GM18511 (cell line): ENCODE data around the gene FAM193A.

Experiments
- ATAC-seq: cut with Tn5 transposase; IDR thresholded peaks from one replicate; pipeline ENCODE4 v1.9.1; 2021; ENCODE audit warnings: mild to moderate bottlenecking, moderate library complexity; ENCODE audit not compliant: unreplicated experiment

The FAM193A gene

DNA sequence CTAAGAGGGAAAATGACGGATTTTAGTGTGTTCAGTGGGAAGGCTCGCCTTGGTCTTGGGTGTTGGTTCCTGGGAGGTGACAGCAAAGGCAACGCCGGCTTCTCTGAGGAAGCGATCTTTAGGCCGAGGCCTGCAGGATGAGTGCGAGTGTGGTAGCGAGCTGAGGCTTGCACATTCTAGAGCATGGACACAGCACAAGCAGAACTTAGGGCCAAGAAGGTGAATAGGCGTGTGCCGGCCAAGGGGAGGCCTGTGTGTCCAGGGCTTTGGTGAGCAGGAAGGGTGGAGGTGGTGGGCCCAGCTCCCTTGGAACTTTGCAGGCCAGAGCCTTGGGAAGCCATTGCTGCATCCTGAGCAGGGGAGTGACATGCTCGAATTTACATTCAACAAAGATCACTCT is 151.8 kb downstream of the FAM193A start:
- no peak for ATAC-seq

DNA sequence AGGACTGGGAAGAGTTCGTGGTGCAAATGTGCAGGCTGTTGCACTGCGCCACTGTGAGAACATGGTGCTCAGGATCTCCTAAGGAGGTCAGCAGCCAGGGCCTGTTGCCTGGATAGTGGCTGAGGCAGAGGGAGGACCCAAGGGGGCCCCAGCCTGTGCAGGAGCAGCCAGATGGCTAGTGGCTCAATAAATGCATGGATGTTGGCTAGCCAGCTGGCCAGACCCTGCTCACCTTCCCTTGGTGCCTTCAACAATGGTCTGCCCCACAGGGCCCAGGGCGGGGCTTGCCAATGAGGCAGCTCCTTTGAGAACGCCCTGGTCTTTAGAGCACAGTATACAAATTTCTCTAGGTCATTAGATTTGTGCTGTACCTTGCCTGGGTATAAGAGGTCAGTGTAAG is 152.2 kb downstream of the FAM193A start:
- no peak for ATAC-seq

GRCh38 chr4:2689114-2689513 is 152.7 kb downstream of the FAM193A start:
- no peak for ATAC-seq

GRCh38 chr4:2689825-2690700 is 153.6 kb downstream of the FAM193A start:
- ATAC-seq, result peak; percentile 77

GRCh38 chr4:2691313-2691712 is 154.9 kb downstream of the FAM193A start:
- no peak for ATAC-seq

DNA sequence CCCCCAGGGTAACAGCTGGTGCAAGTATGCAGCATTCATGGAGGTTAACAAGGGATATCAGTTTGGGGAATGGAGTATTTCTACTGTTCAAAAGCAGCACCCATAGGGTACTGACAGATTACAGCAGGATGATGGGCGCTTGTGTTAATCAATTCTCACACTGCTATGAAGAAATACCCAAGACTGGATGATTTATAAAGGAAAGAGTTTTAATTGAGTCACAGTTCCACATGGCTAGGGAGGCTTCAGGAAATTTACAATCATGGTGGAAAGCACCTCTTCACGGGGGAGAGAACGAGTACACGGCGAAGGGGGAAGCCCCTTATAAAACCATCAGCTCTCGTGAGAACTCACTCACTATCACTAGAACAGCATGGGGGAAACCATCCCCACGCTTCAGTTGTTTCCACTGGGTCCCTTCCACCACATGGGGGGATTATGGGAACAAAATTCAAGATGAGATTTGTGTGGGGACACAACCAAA is 155.5 kb downstream of the FAM193A start:
- ATAC-seq, result no peak

DNA sequence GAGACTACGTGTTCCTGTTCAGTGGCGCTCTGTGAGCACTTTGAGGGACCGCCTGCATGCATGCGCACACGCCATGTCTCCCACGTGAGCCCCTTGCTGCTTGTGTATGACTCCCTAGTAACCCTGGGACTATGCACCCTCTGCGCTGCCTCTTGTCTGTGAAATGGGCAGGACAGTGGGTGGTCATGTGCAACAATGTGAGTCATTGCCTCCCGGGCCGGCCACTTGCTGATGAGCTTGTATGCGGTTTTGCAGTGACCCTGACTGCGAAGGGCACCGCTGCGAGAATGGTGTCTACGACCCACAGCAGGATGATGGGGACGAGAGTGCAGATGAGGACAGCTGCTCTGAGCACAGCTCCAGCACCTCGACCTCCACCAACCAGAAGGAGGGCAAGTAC is 158.2 kb downstream of the FAM193A start:
- no peak for ATAC-seq

- no peak for ATAC-seq
Observed at GRCh38 chr4:2695346-2696060, 159.1 kb downstream of the FAM193A start.

DNA sequence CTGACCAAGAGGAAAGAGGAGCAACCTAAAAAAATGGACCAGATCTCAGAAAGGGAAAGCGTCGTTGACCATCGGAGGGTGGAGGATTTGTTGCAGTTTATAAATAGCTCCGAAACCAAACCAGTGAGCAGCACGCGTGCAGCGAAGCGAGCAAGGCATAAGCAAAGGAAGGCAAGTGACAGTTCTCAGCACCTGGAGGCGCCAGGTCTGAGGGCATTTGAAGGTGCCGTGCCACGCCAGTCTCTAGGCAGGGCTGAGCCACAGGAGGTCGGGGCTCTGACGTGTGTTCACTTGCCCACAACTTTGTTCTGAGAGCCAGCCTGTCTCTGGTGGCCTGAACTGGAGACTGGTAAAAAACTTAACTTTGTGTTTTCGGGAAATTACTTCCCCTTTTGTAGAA is 160.0 kb downstream of the FAM193A start:
- peak; percentile 97 for ATAC-seq

DNA sequence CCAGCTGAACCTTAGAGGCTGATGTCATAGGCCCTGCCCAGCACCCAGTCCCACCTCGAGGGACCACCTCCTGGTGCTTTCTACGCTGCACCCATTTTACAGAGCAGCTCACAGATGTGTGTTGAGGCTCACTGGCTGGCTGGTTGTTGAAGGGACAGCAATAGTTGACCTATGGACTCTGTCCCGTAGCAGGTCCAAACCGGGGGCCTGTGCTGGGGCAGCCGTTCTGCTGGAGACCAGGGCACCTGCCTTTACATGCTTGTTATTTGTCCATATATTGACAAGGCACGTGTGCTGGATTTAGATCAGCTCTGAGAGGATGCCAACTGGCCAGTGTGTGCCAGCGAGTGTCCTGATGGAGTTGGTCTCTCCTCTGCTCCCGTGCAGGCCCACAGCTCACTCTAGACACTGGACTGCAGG is 161.6 kb downstream of the FAM193A start:
- ATAC-seq, result no peak

DNA sequence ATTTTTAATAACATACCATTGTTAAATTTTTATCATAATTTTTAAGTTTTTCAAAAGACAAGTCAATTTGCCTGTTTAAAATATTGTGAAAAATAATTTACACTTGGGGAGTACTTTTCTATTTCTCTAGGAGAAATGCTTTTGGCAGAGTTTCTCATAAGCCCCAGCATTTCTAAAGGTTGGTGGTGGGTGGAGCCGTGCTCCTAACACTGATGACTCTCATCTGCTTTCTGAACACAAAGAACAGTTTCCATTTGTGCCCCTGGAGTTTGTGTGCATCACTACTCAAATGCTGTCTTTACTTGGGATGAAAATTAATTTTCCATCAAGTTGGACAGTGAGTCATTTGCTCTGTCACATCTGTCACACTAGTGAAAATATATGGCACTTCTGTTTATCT is 162.1 kb downstream of the FAM193A start:
- ATAC-seq, result no peak

- ATAC-seq, result no peak
Observed at GRCh38 chr4:2698951-2699505, 162.6 kb downstream of the FAM193A start.

DNA sequence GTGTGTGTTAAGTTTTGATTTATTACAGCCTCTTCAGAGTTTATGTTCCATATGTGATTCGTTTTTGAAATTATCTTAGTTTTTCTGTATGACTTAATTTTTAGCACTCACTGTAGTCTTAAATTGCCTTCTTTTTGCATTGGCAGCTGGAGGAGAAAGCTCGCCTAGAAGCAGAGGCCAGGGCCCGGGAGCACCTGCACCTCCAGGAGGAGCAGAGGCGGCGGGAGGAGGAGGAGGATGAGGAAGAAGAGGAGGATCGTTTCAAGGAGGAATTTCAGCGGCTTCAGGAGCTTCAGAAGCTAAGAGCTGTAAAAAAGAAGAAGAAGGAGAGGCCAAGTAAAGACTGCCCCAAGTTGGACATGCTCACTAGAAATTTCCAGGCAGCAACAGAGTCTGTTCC is 163.1 kb downstream of the FAM193A start:
- ATAC-seq, result no peak

- no peak for ATAC-seq
Observed at GRCh38 chr4:2700031-2700430, 163.6 kb downstream of the FAM193A start.

DNA sequence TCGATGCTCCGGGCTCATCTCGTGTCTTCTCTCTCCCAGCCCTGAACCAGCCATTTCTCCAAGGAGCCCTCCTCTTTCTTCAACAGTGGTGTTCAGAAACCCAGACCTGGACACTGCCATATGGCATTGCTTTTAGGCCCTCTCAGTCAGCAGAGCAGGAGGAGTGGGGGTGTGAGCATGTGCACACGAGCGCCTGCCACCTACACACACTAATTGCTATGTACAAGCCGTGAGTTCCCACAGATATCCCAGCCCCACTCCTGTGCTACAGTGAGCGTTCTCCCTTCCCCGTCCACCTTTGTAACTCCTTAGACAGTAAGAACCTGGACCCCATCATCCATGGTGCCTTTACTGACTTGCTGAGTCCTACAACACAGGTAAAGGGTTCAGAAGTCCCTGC is 165.9 kb downstream of the FAM193A start:
- ATAC-seq, result no peak

GRCh38 chr4:2702770-2703169 is 166.3 kb downstream of the FAM193A start:
- no peak for ATAC-seq

- no peak for ATAC-seq
Observed at GRCh38 chr4:2712261-2712842, 175.9 kb downstream of the FAM193A start.

- ATAC-seq, result no peak
Observed at GRCh38 chr4:2713337-2713736, 176.9 kb downstream of the FAM193A start.

GRCh38 chr4:2714061-2714770 is 177.8 kb downstream of the FAM193A start:
- no peak for ATAC-seq

GRCh38 chr4:2714918-2715317 is 178.5 kb downstream of the FAM193A start:
- no peak for ATAC-seq

- ATAC-seq, result no peak
Observed at GRCh38 chr4:2715426-2715825, 179.0 kb downstream of the FAM193A start.
